ENCODE measurements around the gene MDP1.

The MDP1 gene

DNA sequence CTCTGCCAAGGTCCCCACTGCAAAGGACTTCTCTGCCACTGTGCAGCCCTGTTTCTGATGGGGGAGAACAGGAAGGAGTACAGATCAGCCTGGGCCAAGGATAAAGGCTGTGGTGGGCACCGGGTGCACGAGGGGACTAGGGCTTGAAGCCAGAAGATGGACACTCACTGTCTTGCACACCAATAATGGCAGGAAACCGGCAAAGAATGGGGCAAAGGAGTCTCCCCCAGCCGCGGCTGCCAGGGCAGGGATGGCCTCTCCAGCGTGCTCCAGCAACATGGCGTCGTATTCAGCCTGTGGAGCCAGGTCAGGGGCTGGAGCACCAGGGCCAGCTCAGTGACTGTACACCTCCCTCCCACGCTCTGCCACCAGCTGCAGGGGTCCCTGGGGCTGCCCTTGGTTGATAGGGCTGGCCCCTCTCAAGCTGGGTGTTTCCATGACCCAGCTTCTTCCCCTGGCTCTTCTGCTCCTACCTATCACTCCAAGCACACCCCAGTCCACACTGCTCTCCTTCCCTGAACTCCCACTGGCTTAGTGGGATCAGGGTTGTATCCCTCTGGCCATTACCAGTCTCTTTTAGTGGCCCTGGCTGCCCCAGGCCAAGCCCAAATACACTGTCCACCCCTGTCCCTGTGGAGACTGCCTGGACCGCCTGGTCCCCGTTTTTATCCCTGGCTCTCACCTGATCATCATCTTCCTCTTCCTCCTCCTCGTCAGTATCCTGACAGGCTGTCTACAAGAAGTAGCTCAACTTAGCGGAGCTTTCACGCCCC, 33.6 kb downstream of the MDP1 start:
- no peak overlapping the region for H2BK120ac ChIP-seq (ENCODE audit: low read depth, low read length)
- DNase-seq = no peak
- peaks cover 21% of the 10 kb centered on the region for H3K36me3 ChIP-seq (ENCODE audit: control insufficient read depth, insufficient read depth, low read length)
- no peak overlapping the region for H3K56ac ChIP-seq (ENCODE audit: low read length)
- H3K27me3 ChIP-seq (ENCODE audit: insufficient read depth, low read length, poor library complexity) = no peaks in the 10 kb centered on the region
- no peak overlapping the region for H3K18ac ChIP-seq (ENCODE audit: low read length)
- no peak overlapping the region for H4K5ac ChIP-seq (ENCODE audit: low read length)
- H3K4ac ChIP-seq (ENCODE audit: low read depth, low read length) = no peak overlapping the region
- peaks cover 3% of the 10 kb centered on the region for H3K79me2 ChIP-seq (ENCODE audit: control insufficient read depth, insufficient read depth, low read length)
- no peak overlapping the region for H3K4me3 ChIP-seq (ENCODE audit: low read length)
- H3K4me1 ChIP-seq (ENCODE audit: control insufficient read depth, low read depth, low read length) = no peaks in the 10 kb centered on the region
- no peak overlapping the region for H3K23ac ChIP-seq (ENCODE audit: low read length)
- peaks cover 5% of the 10 kb centered on the region for H3K79me1 ChIP-seq (ENCODE audit: low read length)
- no peak overlapping the region for H2BK15ac ChIP-seq (replicated peaks; ENCODE audit: low read depth)
- H3K9ac ChIP-seq (ENCODE audit: low read length) = no peak overlapping the region
- H3K27ac ChIP-seq (ENCODE audit: low read depth, low read length) = no peak overlapping the region
- H4K8ac ChIP-seq (ENCODE audit: low read depth, low read length) = no peak overlapping the region
- no peak overlapping the region for H2BK5ac ChIP-seq (ENCODE audit: low read length)
- H3K4me2 ChIP-seq (ENCODE audit: low read length) = no peak overlapping the region
- H2AK5ac ChIP-seq (ENCODE audit: low read length) = no peak overlapping the region
- WGBS (ENCODE audit: extremely low coverage, insufficient coverage, low lambda C conversion rate) = no CpG with 5 or more reads among the region's 14 CpGs

DNA sequence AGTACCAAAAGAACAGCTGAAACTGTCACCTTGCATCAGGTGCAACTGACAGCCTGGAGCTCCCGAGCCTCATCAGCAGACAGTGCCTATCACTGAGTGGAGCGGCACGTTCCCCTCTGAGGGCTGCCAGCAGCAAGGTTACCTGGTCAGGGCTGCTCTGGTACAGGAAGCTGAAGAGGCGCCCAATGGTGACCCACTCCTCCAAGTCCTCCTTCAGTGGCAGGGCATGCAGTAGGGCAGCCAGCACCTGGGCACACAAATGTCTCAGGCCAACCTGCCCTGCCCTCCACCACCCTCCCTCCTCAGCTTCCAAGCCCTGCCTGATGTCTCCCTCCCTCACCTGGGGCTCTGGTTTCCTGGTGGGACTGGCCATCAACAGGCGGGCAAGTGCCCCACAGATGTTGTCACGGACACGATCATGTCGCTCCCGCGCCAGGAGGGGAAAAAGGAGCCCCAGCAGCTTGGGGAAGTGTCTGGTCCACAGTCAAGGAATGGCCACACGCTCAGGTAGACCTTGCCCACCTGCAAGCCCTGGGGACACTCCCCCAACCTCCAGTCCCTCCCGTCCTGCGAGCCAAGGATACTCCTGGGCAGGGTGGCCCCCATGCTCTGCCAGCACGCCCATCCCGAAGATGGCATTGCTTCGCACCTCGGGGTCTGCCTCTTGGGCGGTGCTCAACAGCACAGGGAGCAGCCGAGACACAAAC, 34.3 kb downstream of the MDP1 start:
- Histone ChIP-seq H3K4me1 (ENCODE audit: control insufficient read depth, low read depth, low read length) (no peaks in the 10 kb centered on the region), H2BK5ac (ENCODE audit: low read length) (no peak overlapping the region), H3K79me1 (ENCODE audit: low read length) (peaks cover 1% of the 10 kb centered on the region), H2AK5ac (ENCODE audit: low read length) (no peak overlapping the region), H3K56ac (ENCODE audit: low read length) (no peak overlapping the region), H3K79me2 (ENCODE audit: control insufficient read depth, insufficient read depth, low read length) (no peaks in the 10 kb centered on the region), H3K4me3 (ENCODE audit: low read length) (no peak overlapping the region), H3K9ac (ENCODE audit: low read length) (no peak overlapping the region), H4K8ac (ENCODE audit: low read depth, low read length) (no peak overlapping the region), H3K4me2 (ENCODE audit: low read length) (no peak overlapping the region), H3K27me3 (ENCODE audit: insufficient read depth, low read length, poor library complexity) (no peaks in the 10 kb centered on the region), H3K18ac (ENCODE audit: low read length) (no peak overlapping the region), H3K23ac (ENCODE audit: low read length) (no peak overlapping the region), H3K36me3 (ENCODE audit: control insufficient read depth, insufficient read depth, low read length) (peaks cover 21% of the 10 kb centered on the region), H2BK120ac (ENCODE audit: low read depth, low read length) (no peak overlapping the region), H3K27ac (ENCODE audit: low read depth, low read length) (no peak overlapping the region), H2BK15ac (replicated peaks; ENCODE audit: low read depth) (no peak overlapping the region), H4K5ac (ENCODE audit: low read length) (no peak overlapping the region), H3K4ac (ENCODE audit: low read depth, low read length) (no peak overlapping the region)
- no CpG with 5 or more reads among the region's 19 CpGs for WGBS (ENCODE audit: extremely low coverage, insufficient coverage, low lambda C conversion rate)
- DNase-seq = no peak

DNA sequence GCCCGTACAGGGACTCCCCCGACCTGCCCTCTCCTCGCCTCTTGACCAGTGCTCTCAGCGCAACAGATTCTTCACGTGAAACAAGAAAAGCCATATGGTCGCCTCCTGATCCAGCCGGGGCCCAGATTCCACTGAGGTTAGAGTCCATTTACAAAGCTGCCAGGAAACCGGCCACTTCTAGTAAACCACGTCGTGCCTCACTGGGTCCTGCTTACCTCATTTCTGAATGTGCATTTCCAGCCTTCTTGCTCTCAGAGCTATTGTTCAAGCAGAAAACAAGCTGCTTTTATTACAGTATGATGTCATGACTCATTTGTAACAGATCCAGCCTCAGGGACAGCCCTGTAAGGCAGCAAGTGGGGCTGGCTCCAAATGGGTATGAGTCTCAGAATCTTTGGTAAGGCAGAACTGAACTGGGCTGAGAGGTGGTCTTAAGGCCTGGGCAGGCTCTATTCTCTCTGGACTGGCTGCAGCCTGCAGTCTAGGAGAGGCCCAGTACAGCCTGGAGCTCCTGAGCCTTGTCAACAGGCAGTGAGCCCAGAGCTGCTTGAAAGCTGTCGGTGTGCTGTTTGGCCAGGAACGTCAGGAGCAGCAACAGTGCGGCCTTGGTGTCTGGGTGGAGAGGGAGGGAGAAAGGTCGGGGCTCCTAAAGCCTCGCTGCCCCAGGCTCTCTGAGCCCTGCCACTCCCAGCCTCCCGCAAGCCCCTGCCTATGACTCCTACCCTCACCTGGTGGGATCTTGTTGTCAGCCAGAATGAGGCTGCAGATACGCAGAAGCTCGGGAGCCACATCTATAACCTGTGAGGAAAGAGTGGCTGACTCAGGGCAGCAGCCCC, 35.7 kb downstream of the MDP1 start:
- no peak overlapping the region for H2BK5ac ChIP-seq (ENCODE audit: low read length)
- DNase-seq = no peak
- H2AK5ac ChIP-seq (ENCODE audit: low read length) = no peak overlapping the region
- H3K23ac ChIP-seq (ENCODE audit: low read length) = no peak overlapping the region
- H3K4me3 ChIP-seq (ENCODE audit: low read length) = no peak overlapping the region
- no peak overlapping the region for H2BK120ac ChIP-seq (ENCODE audit: low read depth, low read length)
- H2BK15ac ChIP-seq (replicated peaks; ENCODE audit: low read depth) = no peak overlapping the region
- no peak overlapping the region for H3K4ac ChIP-seq (ENCODE audit: low read depth, low read length)
- H3K79me1 ChIP-seq (ENCODE audit: low read length) = no peaks in the 10 kb centered on the region
- no CpG with 5 or more reads among the region's 18 CpGs for WGBS (ENCODE audit: extremely low coverage, insufficient coverage, low lambda C conversion rate)
- no peaks in the 10 kb centered on the region for H3K79me2 ChIP-seq (ENCODE audit: control insufficient read depth, insufficient read depth, low read length)
- H4K5ac ChIP-seq (ENCODE audit: low read length) = no peak overlapping the region
- no peak overlapping the region for H3K4me2 ChIP-seq (ENCODE audit: low read length)
- no peak overlapping the region for H3K9ac ChIP-seq (ENCODE audit: low read length)
- no peaks in the 10 kb centered on the region for H3K4me1 ChIP-seq (ENCODE audit: control insufficient read depth, low read depth, low read length)
- H3K36me3 ChIP-seq (ENCODE audit: control insufficient read depth, insufficient read depth, low read length) = peaks cover 15% of the 10 kb centered on the region
- H4K8ac ChIP-seq (ENCODE audit: low read depth, low read length) = no peak overlapping the region
- H3K56ac ChIP-seq (ENCODE audit: low read length) = no peak overlapping the region
- no peak overlapping the region for H3K27ac ChIP-seq (ENCODE audit: low read depth, low read length)
- no peaks in the 10 kb centered on the region for H3K27me3 ChIP-seq (ENCODE audit: insufficient read depth, low read length, poor library complexity)
- no peak overlapping the region for H3K18ac ChIP-seq (ENCODE audit: low read length)

DNA sequence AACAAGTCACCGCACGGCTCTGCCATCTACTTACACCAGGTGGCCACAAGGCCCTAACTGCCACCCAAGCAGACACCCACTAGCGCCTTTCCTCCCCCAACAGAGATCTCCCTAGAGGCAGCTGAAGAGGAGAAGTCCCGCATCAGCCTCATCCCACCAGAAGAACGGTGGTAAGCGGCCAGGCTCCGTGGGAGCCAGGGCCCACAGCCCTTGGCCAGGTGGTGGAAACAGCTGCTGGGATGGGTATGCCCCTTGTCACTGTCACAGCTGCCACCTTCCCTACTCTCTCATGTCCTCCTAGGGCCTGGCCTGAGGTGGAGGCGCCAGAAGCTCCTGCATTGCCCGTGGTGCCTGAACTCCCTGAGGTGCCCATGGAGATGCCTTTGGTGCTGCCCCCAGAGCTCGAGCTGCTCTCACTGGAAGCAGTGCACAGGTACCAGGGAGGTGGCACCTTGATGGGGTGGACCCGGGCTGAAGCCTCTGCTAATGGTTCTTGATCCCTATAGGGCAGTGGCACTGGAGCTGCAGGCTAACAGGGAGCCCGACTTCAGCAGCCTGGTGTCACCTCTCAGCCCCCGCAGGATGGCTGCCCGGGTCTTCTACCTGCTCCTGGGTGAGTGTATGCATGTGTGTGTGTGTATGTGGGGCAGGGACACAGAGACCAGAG, 36.4 kb downstream of the MDP1 start:
- Histone ChIP-seq H3K27ac (ENCODE audit: low read depth, low read length) (no peak overlapping the region), H2BK15ac (replicated peaks; ENCODE audit: low read depth) (no peak overlapping the region), H3K9ac (ENCODE audit: low read length) (no peak overlapping the region), H3K4me2 (ENCODE audit: low read length) (no peak overlapping the region), H3K27me3 (ENCODE audit: insufficient read depth, low read length, poor library complexity) (no peaks in the 10 kb centered on the region), H3K79me1 (ENCODE audit: low read length) (no peaks in the 10 kb centered on the region), H2BK5ac (ENCODE audit: low read length) (no peak overlapping the region), H3K18ac (ENCODE audit: low read length) (no peak overlapping the region), H3K4me3 (ENCODE audit: low read length) (no peak overlapping the region), H2BK120ac (ENCODE audit: low read depth, low read length) (no peak overlapping the region), H4K5ac (ENCODE audit: low read length) (no peak overlapping the region), H3K79me2 (ENCODE audit: control insufficient read depth, insufficient read depth, low read length) (no peaks in the 10 kb centered on the region), H3K4me1 (ENCODE audit: control insufficient read depth, low read depth, low read length) (no peaks in the 10 kb centered on the region), H2AK5ac (ENCODE audit: low read length) (no peak overlapping the region), H3K56ac (ENCODE audit: low read length) (no peak overlapping the region), H3K4ac (ENCODE audit: low read depth, low read length) (no peak overlapping the region), H3K23ac (ENCODE audit: low read length) (no peak overlapping the region), H3K36me3 (ENCODE audit: control insufficient read depth, insufficient read depth, low read length) (peaks cover 12% of the 10 kb centered on the region), H4K8ac (ENCODE audit: low read depth, low read length) (no peak overlapping the region)
- no CpG with 5 or more reads among the region's 14 CpGs for WGBS (ENCODE audit: extremely low coverage, insufficient coverage, low lambda C conversion rate)
- no peak for DNase-seq

DNA sequence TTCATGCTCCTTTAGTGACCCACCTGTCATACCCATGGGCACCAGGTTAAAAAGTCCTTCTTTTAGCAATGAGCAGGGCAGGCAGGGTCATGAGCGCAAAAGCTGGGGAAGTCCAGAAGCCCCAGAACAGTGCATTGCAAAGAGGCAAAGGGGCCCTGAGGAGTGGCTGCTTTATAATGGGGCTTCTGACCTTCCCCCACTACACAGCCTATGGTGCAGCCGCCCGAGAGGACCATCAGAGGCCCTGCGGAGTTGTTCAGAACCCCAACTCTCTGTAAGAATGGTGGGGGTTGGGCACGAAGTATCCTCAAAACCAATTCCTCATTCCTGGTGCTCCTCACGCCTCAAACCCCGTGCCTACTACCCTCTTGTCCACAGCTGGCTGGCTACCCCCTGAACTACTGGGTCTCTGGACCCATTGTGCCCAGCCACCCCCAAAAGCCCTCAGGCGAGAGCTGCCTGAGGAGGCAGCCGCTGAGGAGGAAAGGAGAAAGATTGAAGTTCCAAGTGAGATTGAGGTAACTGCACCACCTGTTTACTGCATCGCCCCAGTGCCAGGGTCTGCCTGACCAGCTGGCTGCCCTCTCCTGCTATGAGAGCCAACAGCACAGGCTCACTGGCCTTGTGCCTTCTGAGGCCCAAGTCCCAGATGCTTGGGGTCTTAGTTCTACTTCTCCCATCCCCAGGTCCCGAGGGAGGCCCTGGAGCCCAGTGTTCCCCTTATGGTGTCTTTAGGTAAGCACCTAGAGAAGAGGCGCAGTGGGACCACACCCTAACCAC, 37.3 kb downstream of the MDP1 start:
- Histone ChIP-seq H4K8ac (ENCODE audit: low read depth, low read length) (no peak overlapping the region), H3K56ac (ENCODE audit: low read length) (no peak overlapping the region), H4K5ac (ENCODE audit: low read length) (no peak overlapping the region), H3K4me2 (ENCODE audit: low read length) (no peak overlapping the region), H3K23ac (ENCODE audit: low read length) (no peak overlapping the region), H3K18ac (ENCODE audit: low read length) (no peak overlapping the region), H3K9ac (ENCODE audit: low read length) (no peak overlapping the region), H3K79me1 (ENCODE audit: low read length) (no peaks in the 10 kb centered on the region), H3K4me3 (ENCODE audit: low read length) (no peak overlapping the region), H3K27ac (ENCODE audit: low read depth, low read length) (no peak overlapping the region), H3K79me2 (ENCODE audit: control insufficient read depth, insufficient read depth, low read length) (no peaks in the 10 kb centered on the region), H3K27me3 (ENCODE audit: insufficient read depth, low read length, poor library complexity) (no peaks in the 10 kb centered on the region), H2AK5ac (ENCODE audit: low read length) (no peak overlapping the region), H2BK120ac (ENCODE audit: low read depth, low read length) (no peak overlapping the region), H2BK5ac (ENCODE audit: low read length) (no peak overlapping the region), H3K4me1 (ENCODE audit: control insufficient read depth, low read depth, low read length) (no peaks in the 10 kb centered on the region), H3K4ac (ENCODE audit: low read depth, low read length) (no peak overlapping the region), H2BK15ac (replicated peaks; ENCODE audit: low read depth) (no peak overlapping the region), H3K36me3 (ENCODE audit: control insufficient read depth, insufficient read depth, low read length) (peaks cover 12% of the 10 kb centered on the region)
- WGBS (ENCODE audit: extremely low coverage, insufficient coverage, low lambda C conversion rate) = no CpG with 5 or more reads among the region's 12 CpGs
- no peak for DNase-seq
